Keratinocyte (primary cell): ENCODE measurements around the gene RGS6. TPM values are rescaled to one million over a fixed set of nuclear protein-coding genes. Genes with fewer than 3 reads are reported as not detected.

Experiments
- DNase-seq: peaks from one replicate; pipeline ENCODE4 v3.0.0-alpha.2; 2011; ENCODE audit warnings: low read depth, missing footprints, low spot score
- FAIRE-seq: peaks from 2 replicates; lab custom pipeline; 2011; peaks lifted over from hg19 to GRCh38; lab: Jason Lieb, UNC
- H2AFZ ChIP-seq: 2 replicates; pipeline ENCODE4 v1.6.0; 2012; ENCODE audit warnings: low read length, control low read depth, inconsistent platforms; ENCODE audit not compliant: control insufficient read depth
- H3K27ac ChIP-seq: 2 replicates; pipeline ENCODE4 v1.5.1; 2011; ENCODE audit warnings: low read length; ENCODE audit not compliant: control insufficient read depth, insufficient read depth
- H3K27me3 ChIP-seq: 3 replicates; pipeline ENCODE4 v1.6.0; 2011; ENCODE audit warnings: low read length; ENCODE audit not compliant: control insufficient read depth, insufficient read depth; ENCODE audit errors: extremely low read depth
- H3K36me3 ChIP-seq, 2 experiments: 2 replicates in 1 of 2; 3 replicates in 1 of 2; pipeline ENCODE4 v1.5.1; 2011; ENCODE audit warnings: low read length in 2 of 2, mild to moderate bottlenecking in 1 of 2; ENCODE audit not compliant: control insufficient read depth in 2 of 2, insufficient read depth in 2 of 2; ENCODE audit errors: extremely low read depth in 1 of 2
- H3K4me1 ChIP-seq: 3 replicates; pipeline ENCODE4 v1.5.1; 2011; ENCODE audit warnings: low read length; ENCODE audit not compliant: control insufficient read depth, insufficient read depth; ENCODE audit errors: extremely low read depth
- H3K4me2 ChIP-seq: 3 replicates; pipeline ENCODE4 v1.6.0; 2011; ENCODE audit warnings: low read depth, low read length; ENCODE audit not compliant: control insufficient read depth, insufficient read depth; ENCODE audit errors: extremely low read depth
- H3K4me3 ChIP-seq, 3 experiments: fragments of 200-600 bp in 1 of 3; sonication (generic) in 1 of 3; 2 replicates in 2 of 3; 3 replicates in 1 of 3; pipeline ENCODE4 v1.5.1; 2011 to 2016; ENCODE audit warnings: low read length in 3 of 3, mild to moderate bottlenecking in 3 of 3, control low read depth in 2 of 3, inconsistent platforms in 1 of 3, low read depth in 1 of 3, mixed read lengths in 1 of 3, mixed run types in 1 of 3, moderate library complexity in 1 of 3; ENCODE audit not compliant: control insufficient read depth in 2 of 3, insufficient read depth in 2 of 3; ENCODE audit errors: extremely low read depth in 1 of 3
- H3K79me2 ChIP-seq: 2 replicates; pipeline ENCODE4 v1.6.0; 2012; ENCODE audit warnings: low read length; ENCODE audit not compliant: control insufficient read depth, insufficient read depth
- H3K9ac ChIP-seq: 3 replicates; pipeline ENCODE4 v1.6.0; 2011; ENCODE audit warnings: low read length; ENCODE audit not compliant: control insufficient read depth, insufficient read depth; ENCODE audit errors: extremely low read depth
- H3K9me1 ChIP-seq: 3 replicates; pipeline ENCODE4 v1.6.0; 2011; ENCODE audit warnings: low read length; ENCODE audit not compliant: control insufficient read depth, insufficient read depth; ENCODE audit errors: extremely low read depth
- H3K9me3 ChIP-seq: 2 replicates; pipeline ENCODE4 v1.5.1; 2012; ENCODE audit warnings: low read depth, low read length; ENCODE audit not compliant: control insufficient read depth
- H4K20me1 ChIP-seq: 3 replicates; pipeline ENCODE4 v1.6.0; 2011; ENCODE audit warnings: low read length; ENCODE audit not compliant: control insufficient read depth, insufficient read depth; ENCODE audit errors: extremely low read depth
- CTCF ChIP-seq, 3 experiments: IDR thresholded peaks in 1 of 3; conservative IDR thresholded peaks in 1 of 3; optimal IDR thresholded peaks in 1 of 3; 2 replicates in 2 of 3; 3 replicates in 1 of 3; pipeline versions ENCODE3 to v1.5.1; 2011; ENCODE audit warnings: low read length in 3 of 3, mild to moderate bottlenecking in 3 of 3, moderate library complexity in 2 of 3, control low read depth in 1 of 3, inconsistent platforms in 1 of 3; ENCODE audit not compliant: insufficient read depth in 2 of 3; ENCODE audit errors: extremely low read depth in 1 of 3
- EZH2 ChIP-seq: IDR thresholded peaks from one replicate; pipeline ENCODE4 v1.6.1; 2012; ENCODE audit warnings: inconsistent platforms, mild to moderate bottlenecking, low read length, moderate library complexity
- dilution Hi-C: fragments of 300-500 bp; cut with MboI; formaldehyde crosslinking; loops from one replicate; pipeline ENCODE4 v1.7.0; 2020; ENCODE audit warnings: low sequenced_read_pairs; ENCODE audit not compliant: extremely low pct_ligation_motif_present
- polyA plus RNA-seq, 5 experiments: library from polyadenylated mRNA; depleted of rRNA in 3 of 5; stranded (reverse) in 3 of 5; stranded (forward) in 1 of 5; unstranded in 1 of 5; fragments of >200 nt; gene quantifications; 1 replicate in 1 of 5; 2 replicates in 3 of 5; 3 replicates in 1 of 5; pipeline versions ENCODE4 v1.2.1 to v1.2.3, GENCODE V29; 2011 to 2012; ENCODE audit warnings: missing spikeins in 2 of 5, low read depth in 1 of 5, low replicate concordance in 1 of 5
- small RNA-seq, 3 experiments: library from RNA; depleted of rRNA; stranded (forward); fragments of <200 nt; gene quantifications; one replicate each; pipeline ENCODE3, GENCODE V24; 2012; ENCODE audit warnings: low read depth in 3 of 3, low replicate concordance in 1 of 3; ENCODE audit not compliant: insufficient read length in 3 of 3

The RGS6 gene
- polyA plus RNA-seq, 1 donor (not counting 4 experiments of a cell fraction or from before 2014, with no cell fraction given) = not detected

GRCh38 chr14:72615451-72616121, 683.4 kb downstream of the RGS6 start:
- H3K9ac ChIP-seq = no peak overlapping the region
- dilution Hi-C loops = no loop called here
- H3K9me1 ChIP-seq = no peaks in the 10 kb centered on the region
- H3K9me3 ChIP-seq = no peaks in the 10 kb centered on the region
- no peaks in the 10 kb centered on the region for H3K27me3 ChIP-seq
- peak; percentile 68 for DNase-seq
- peak overlapping the region; percentile 0 for H2AFZ ChIP-seq
- peak; percentile 94 for FAIRE-seq
- H3K4me3 ChIP-seq = no peak overlapping the region
- no peaks in the 10 kb centered on the region for H3K36me3 ChIP-seq
- H3K4me1 ChIP-seq = peaks cover 24% of the 10 kb centered on the region
- H3K4me2 ChIP-seq = peak overlapping the region; percentile 57
- TF ChIP-seq CTCF (optimal IDR thresholded peaks at IDR 0.05 in 1 of 3, IDR thresholded peaks at IDR 0.05 in 1 of 3, conservative IDR thresholded peaks at IDR 0.05 in 1 of 3; ENCODE audit: extremely low read depth in 1 of 3, insufficient read depth in 2 of 3, low read length in 3 of 3) = no peak
- no peak for TF ChIP-seq EZH2
- no peaks in the 10 kb centered on the region for H3K79me2 ChIP-seq
- peak overlapping the region; percentile 52 for H3K27ac ChIP-seq
- no peaks in the 10 kb centered on the region for H4K20me1 ChIP-seq

Small RNAs within 50 kb of the gene (small RNA-seq; reads per million reads assigned to genes)
- gene MIR7843 (0 reads per million in 3 experiments), gene RF00019 (0 reads per million in 3 experiments)
